HCT116 (cell line): Measurements from ENCODE around the gene SAMD13. TPM values are rescaled to one million over a fixed set of nuclear protein-coding genes. Genes with fewer than 3 reads are reported as not detected.

Source experiments
- ATAC-seq: fragments of 200-7000 bp; cut with Tn5 transposase; 2 replicates; pipeline ENCODE4 v1.9.1; 2020; ENCODE audit warnings: mild to moderate bottlenecking, moderate library complexity
- BruUV-seq: library from RNA; stranded (reverse); fragments of 400-500 nt; replicated peaks from 2 replicates; lab custom pipeline; 2021; lab: Mats Ljungman, UMichigan
- CTCF ChIA-PET: fragments of 300-600 bp; sonication (Branson Sonifier 250); formaldehyde crosslinking; loops from one replicate; lab custom pipeline; 2021; ENCODE audit warnings: antibody characterized with exemption; lab: Charles Lee
- POLR2A ChIA-PET: fragments of 300-600, 350-600 bp; sonication (Branson Sonifier 250); formaldehyde crosslinking; loops from one replicate; lab custom pipeline; 2021; ENCODE audit warnings: antibody characterized with exemption; lab: Charles Lee
- RAD21 ChIA-PET, 2 experiments: fragments of 300-600 bp; sonication (Branson Sonifier 250); formaldehyde crosslinking; loops; one replicate each; lab custom pipeline; 2023; ENCODE audit warnings: low total read pairs in 2 of 2; ENCODE audit not compliant: uncharacterized antibody in 2 of 2, unreplicated experiment in 2 of 2, low non-redundant PET in 1 of 2; lab: Charles Lee
- DNase-seq: peaks from one replicate; pipeline ENCODE4 v3.0.0-alpha.2; 2010; ENCODE audit warnings: low read depth, low spot score
- H2AFZ ChIP-seq: fragments of 200-600 bp; shearing (Covaris generic), sonication (generic); 2 replicates; pipeline ENCODE4 v1.6.1; 2017; ENCODE audit warnings: low read depth, mixed run types, mixed read lengths, antibody characterized with exemption, low read length; ENCODE audit not compliant: poor library complexity, severe bottlenecking
- H3K27ac ChIP-seq: 2 replicates; pipeline ENCODE4 v1.5.1; 2012; ENCODE audit warnings: low read depth, low read length
- H3K27me3 ChIP-seq: fragments of 200-600 bp; sonication (generic); 2 replicates; pipeline ENCODE4 v1.6.1; 2016; ENCODE audit warnings: mixed run types, low read length, mixed read lengths; ENCODE audit not compliant: insufficient read depth
- H3K36me3 ChIP-seq, 2 experiments: fragments of 200-500 bp in 1 of 2; fragments of 200-600 bp in 1 of 2; sonication (Bioruptor generic) in 1 of 2; sonication (generic) in 1 of 2; 2 replicates each; pipeline versions ENCODE4 v1.5.1 to v1.6.1; 2014 to 2016; ENCODE audit warnings: low read length in 2 of 2, inconsistent platforms in 1 of 2, mixed read lengths in 1 of 2, mixed run types in 1 of 2; ENCODE audit not compliant: insufficient read depth in 2 of 2, control insufficient read depth in 1 of 2
- H3K4me1 ChIP-seq, 2 experiments: fragments of 200-600 bp in 1 of 2; sonication (generic) in 1 of 2; 2 replicates each; pipeline versions ENCODE4 v1.5.1 to v1.6.1; 2012 to 2017; ENCODE audit warnings: low read length in 2 of 2, inconsistent platforms in 1 of 2, mild to moderate bottlenecking in 1 of 2, mixed read lengths in 1 of 2, mixed run types in 1 of 2, moderate library complexity in 1 of 2; ENCODE audit not compliant: insufficient read depth in 2 of 2, control insufficient read depth in 1 of 2
- H3K4me2 ChIP-seq: fragments of 200-600 bp; sonication (generic); 2 replicates; pipeline ENCODE4 v1.6.1; 2017; ENCODE audit warnings: mixed run types, low read length, mixed read lengths
- H3K4me3 ChIP-seq, 2 experiments: fragments of 200-600 bp in 1 of 2; sonication (generic) in 1 of 2; replicated peaks in 1 of 2; 2 replicates each; pipeline ENCODE4 v1.5.1; 2011 to 2016; ENCODE audit warnings: low read length in 2 of 2, control low read depth in 1 of 2, low read depth in 1 of 2, mild to moderate bottlenecking in 1 of 2, mixed read lengths in 1 of 2, mixed run types in 1 of 2
- H3K79me2 ChIP-seq: fragments of 200-600 bp; sonication (generic); 2 replicates; pipeline ENCODE4 v1.6.1; 2017; ENCODE audit warnings: mild to moderate bottlenecking, mixed run types, low read length, moderate library complexity, mixed read lengths; ENCODE audit not compliant: insufficient read depth
- H3K9ac ChIP-seq: fragments of 200-600 bp; sonication (generic); 2 replicates; pipeline ENCODE4 v1.6.1; 2016; ENCODE audit warnings: low read length, mixed read lengths
- H3K9me2 ChIP-seq: fragments of 200-600 bp; sonication (generic), shearing (Covaris generic); 2 replicates; pipeline ENCODE4 v1.6.1; 2017; ENCODE audit warnings: mixed run types, mild to moderate bottlenecking, moderate library complexity; ENCODE audit not compliant: insufficient read depth
- H3K9me3 ChIP-seq, 2 experiments: fragments of 200-500 bp in 1 of 2; fragments of 200-600 bp in 1 of 2; sonication (Bioruptor generic) in 1 of 2; sonication (generic) in 1 of 2; 2 replicates each; pipeline ENCODE4 v1.6.1; 2014 to 2017; ENCODE audit warnings: low read length in 2 of 2, mixed read lengths in 2 of 2, inconsistent platforms in 1 of 2, low read depth in 1 of 2, mild to moderate bottlenecking in 1 of 2, mixed run types in 1 of 2, moderate library complexity in 1 of 2; ENCODE audit not compliant: control insufficient read depth in 1 of 2, insufficient read depth in 1 of 2
- H4K20me1 ChIP-seq: fragments of 200-600 bp; sonication (generic), shearing (Covaris generic); 2 replicates; pipeline ENCODE4 v1.6.1; 2017; ENCODE audit warnings: mixed run types, mild to moderate bottlenecking, moderate library complexity; ENCODE audit not compliant: insufficient read depth
- EZH2 ChIP-seq: fragments of 200-600 bp; sonication (generic); IDR thresholded peaks from 2 replicates; pipeline ENCODE4 v1.6.1; 2017; ENCODE audit warnings: antibody characterized with exemption, mixed run types
- EZH2phosphoT487 ChIP-seq: fragments of 200-600 bp; IDR thresholded peaks from 2 replicates; pipeline ENCODE4 v1.6.1; 2018; ENCODE audit warnings: antibody characterized with exemption, borderline replicate concordance
- JUND ChIP-seq: IDR thresholded peaks from 2 replicates; pipeline ENCODE4 v1.6.1; 2012
- POLR2AphosphoS5 ChIP-seq: IDR thresholded peaks from 2 replicates; pipeline ENCODE4 v1.6.1; 2011; ENCODE audit warnings: mild to moderate bottlenecking, low read depth, low read length, moderate library complexity
- REST ChIP-seq: IDR thresholded peaks from 2 replicates; pipeline ENCODE4 v1.6.1; 2012; ENCODE audit warnings: low read depth
- SIN3A ChIP-seq: IDR thresholded peaks from 2 replicates; pipeline ENCODE4 v1.6.1; 2012; ENCODE audit warnings: low read depth
- SP1 ChIP-seq: IDR thresholded peaks from 2 replicates; pipeline ENCODE4 v1.6.1; 2012; ENCODE audit warnings: low read depth
- TCF7L2 ChIP-seq: IDR thresholded peaks from 2 replicates; pipeline ENCODE4 v1.7.0; 2011; ENCODE audit warnings: borderline replicate concordance, inconsistent platforms; ENCODE audit not compliant: insufficient read depth, insufficient read length; ENCODE audit errors: extremely low read depth
- YY1 ChIP-seq: IDR thresholded peaks from 2 replicates; pipeline ENCODE4 v1.6.1; 2011; ENCODE audit warnings: low read length, low read depth, moderate library complexity, mild to moderate bottlenecking; ENCODE audit not compliant: insufficient replicate concordance; ENCODE audit errors: extremely low read depth
- ZBTB33 ChIP-seq: IDR thresholded peaks from 2 replicates; pipeline ENCODE4 v1.6.1; 2011; ENCODE audit warnings: mild to moderate bottlenecking, low read length, moderate library complexity; ENCODE audit not compliant: insufficient replicate concordance; ENCODE audit errors: extremely low read depth
- ZFX ChIP-seq: fragments of 450-650 bp; IDR thresholded peaks from 2 replicates; pipeline ENCODE4 v1.6.1; 2017
- ZNF274 ChIP-seq: fragments of 200-500 bp; sonication (Bioruptor generic); IDR thresholded peaks from 2 replicates; pipeline ENCODE4 v1.6.1; 2014; ENCODE audit warnings: mild to moderate bottlenecking, low read depth, low read length, inconsistent platforms
- intact Hi-C: fragments of 100-400 bp; cut with micrococcal nuclease; formaldehyde crosslinking; loops from 2 replicates; pipeline ENCODE4 v1.10.0; 2022
- total RNA-seq: library from RNA; stranded (reverse); gene quantifications from one replicate; pipeline ENCODE4 v1.2.1, GENCODE V29; 2021; ENCODE audit not compliant: unreplicated experiment

The SAMD13 gene
- total RNA-seq, 1 experiment from 2014 or later: 14.9 TPM

- Histone ChIP-seq H2AFZ (peak overlapping the region; percentile 13), H3K4me1 (peaks cover 0 to 3% of the 10 kb centered on the region in 2 experiments; a peak in 2 of 4 replicates), H3K36me3 (no peaks in the 10 kb centered on the region), H3K79me2 (no peaks in the 10 kb centered on the region), H3K27ac (no peak overlapping the region), H3K9me3 (no peaks in the 10 kb centered on the region), H3K9me2 (no peaks in the 10 kb centered on the region), H3K9ac (no peak overlapping the region), H3K4me3 (no peak overlapping the region), H3K27me3 (no peaks in the 10 kb centered on the region), H3K4me2 (no peak overlapping the region), H4K20me1 (no peaks in the 10 kb centered on the region)
- ChIA-PET CTCF (no interaction called here), POLR2A (no interaction called here), RAD21 (no interaction called here)
- BruUV-seq: no TSS peak
- TF ChIP-seq JUND (no peak), TCF7L2 (no peak), POLR2AphosphoS5 (no peak), REST (no peak)
- DNase-seq: no peak
- ATAC-seq: no peak
- intact Hi-C loops: no loop called here
These were observed 22.6 kb upstream of the SAMD13 start for GRCh38 chr1:84278905-84279304.

- Histone ChIP-seq H3K9me3 (no peaks in the 10 kb centered on the region), H3K4me1 (peaks cover 0 to 3% of the 10 kb centered on the region in 2 experiments; a peak in 2 of 4 replicates), H3K9me2 (no peaks in the 10 kb centered on the region), H3K9ac (no peak overlapping the region), H3K4me2 (no peak overlapping the region), H3K4me3 (no peak overlapping the region), H3K27me3 (no peaks in the 10 kb centered on the region), H3K27ac (no peak overlapping the region), H4K20me1 (no peaks in the 10 kb centered on the region), H3K36me3 (no peaks in the 10 kb centered on the region), H3K79me2 (no peaks in the 10 kb centered on the region), H2AFZ (no peak overlapping the region)
- DNase-seq (no peak), ATAC-seq (no peak)
- intact Hi-C loops: no loop called here
- BruUV-seq: no TSS peak
- POLR2A ChIA-PET: no interaction called here
- RAD21 ChIA-PET: no interaction called here
- CTCF ChIA-PET: no interaction called here
- TF ChIP-seq JUND (no peak), TCF7L2 (no peak), EZH2 (no peak), ZBTB33 (no peak), SIN3A (no peak), ZFX (no peak), EZH2phosphoT487 (no peak), ZNF274 (no peak), YY1 (no peak), SP1 (no peak)
These were observed 20.6 kb upstream of the SAMD13 start for GRCh38 chr1:84280912-84281311.
